GM12875 (cell line): Measurements from ENCODE around the gene SAMD8.
"Not testable (repeated sequence)": the region's sequence is repeated elsewhere in the genome, so short reads cannot be mapped to it uniquely, and the experiment has no call there.

Source experiments
- H3K4me3 ChIP-seq: one replicate; pipeline ENCODE4 v1.5.1; 2011; ENCODE audit warnings: low read depth, low read length, control low read depth
- CTCF ChIP-seq: IDR thresholded peaks from 2 replicates; pipeline ENCODE4 v1.5.1; 2011; ENCODE audit warnings: low read depth, mild to moderate bottlenecking, control low read depth, inconsistent platforms, low read length, moderate library complexity, borderline replicate concordance; ENCODE audit not compliant: insufficient read depth

SAMD8 gene

DNA sequence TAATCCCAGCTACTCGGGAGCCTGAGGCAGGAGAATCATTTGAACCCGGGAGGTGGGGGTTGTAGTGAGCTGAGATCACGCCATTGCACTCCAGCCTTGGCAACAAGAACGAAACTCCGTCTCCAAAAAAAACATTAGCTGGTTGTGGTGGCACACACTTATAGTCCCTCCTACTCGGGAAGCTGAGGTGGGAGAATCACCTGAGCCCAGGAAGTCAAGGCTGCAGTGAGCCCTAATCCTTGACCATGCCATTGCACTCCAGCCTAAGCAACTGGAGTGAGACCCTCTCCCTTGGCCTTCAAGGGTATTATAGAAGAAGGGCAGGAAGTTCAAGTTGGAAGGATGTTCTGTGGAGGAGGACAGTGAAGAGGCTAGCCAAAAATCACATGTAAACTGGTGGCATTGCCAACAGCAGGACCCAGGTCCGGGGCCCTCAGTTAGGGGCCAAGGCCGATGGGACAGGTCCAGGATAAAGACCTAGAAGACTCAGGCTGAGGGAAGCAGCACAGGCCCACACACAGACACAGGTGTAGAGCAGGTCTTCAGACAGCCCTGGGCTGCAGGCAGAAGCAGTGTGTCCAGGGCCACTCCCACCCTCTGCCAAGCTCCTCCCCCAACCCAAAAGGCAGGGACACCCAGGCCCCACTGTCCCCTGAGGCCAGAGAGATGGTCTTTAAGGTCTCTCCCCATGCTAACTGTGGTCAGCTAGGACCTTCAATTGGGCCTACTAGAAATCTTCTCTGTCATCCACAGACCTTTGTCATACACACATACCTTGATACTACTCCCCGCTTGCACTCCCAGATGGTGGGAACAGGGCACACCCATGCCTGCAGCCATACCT lies 8.4 kb upstream of the SAMD8 start:
- no peak overlapping the region for H3K4me3 ChIP-seq
- no peak for TF ChIP-seq CTCF

GRCh38 chr10:75103881-75104686 lies 7.4 kb upstream of the SAMD8 start:
- no peak for TF ChIP-seq CTCF

GRCh38 chr10:75104842-75105241 lies 6.6 kb upstream of the SAMD8 start:
- no peak for TF ChIP-seq CTCF
- no peak overlapping the region for H3K4me3 ChIP-seq

More at GRCh38 chr10:75103881-75104686, 7.4 kb upstream of the SAMD8 start:
- no peak overlapping the region for H3K4me3 ChIP-seq

GRCh38 chr10:75105576-75106197 lies 5.8 kb upstream of the SAMD8 start:
- no peak for TF ChIP-seq CTCF
- H3K4me3 ChIP-seq, result no peak overlapping the region

DNA sequence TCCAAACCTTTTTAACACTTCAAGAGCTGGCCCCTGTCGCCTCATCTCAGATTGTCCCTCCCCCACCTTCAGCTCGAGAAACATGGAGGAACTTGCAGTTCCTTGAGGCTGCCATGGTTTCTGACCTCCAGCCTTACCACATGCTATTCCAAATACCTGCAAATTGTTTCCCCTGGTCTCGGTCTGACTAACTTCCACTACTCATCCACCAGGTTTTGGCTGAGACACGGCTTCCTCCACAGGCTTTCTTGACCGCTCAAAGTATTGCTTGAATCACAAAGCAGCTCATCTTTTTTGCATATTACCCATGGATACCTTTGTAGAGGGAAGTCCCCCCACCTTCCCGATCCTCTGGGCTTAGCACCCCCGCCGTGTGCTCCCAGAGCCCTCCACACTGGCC lies 5.2 kb upstream of the SAMD8 start:
- H3K4me3 ChIP-seq, result no peak overlapping the region
- TF ChIP-seq CTCF, result no peak

GRCh38 chr10:75106891-75107290 lies 4.6 kb upstream of the SAMD8 start:
- not testable (repeated sequence) for H3K4me3 ChIP-seq
